Esophagus muscularis mucosa (tissue), 3 donors: ENCODE data around the gene B3GLCT.

Experiments used
- CTCF ChIP-seq, 3 experiments: fragments of 200-600 bp in 2 of 3; fragments of 450-650 bp in 1 of 3; sonication (generic) in 2 of 3; IDR thresholded peaks; one replicate each; pipeline ENCODE4 v1.5.1; 2017 to 2019; ENCODE audit warnings: antibody characterized with exemption in 3 of 3, mild to moderate bottlenecking in 2 of 3, moderate library complexity in 1 of 3
- POLR2AphosphoS5 ChIP-seq, 2 donors: sonication (generic); formaldehyde crosslinking; IDR thresholded peaks; one replicate each; pipeline ENCODE4 v1.6.1; 2017; ENCODE audit warnings: antibody characterized with exemption in 2 of 2

- no peak for TF ChIP-seq POLR2AphosphoS5 (IDR thresholded peaks at IDR 0.05)
- TF ChIP-seq CTCF (IDR thresholded peaks at IDR 0.05) = no peak
Measured at GRCh38 chr13:31246918-31247317, 47.1 kb downstream of the B3GLCT start.
